Liver (tissue), 3 donors: ENCODE data around the gene FANCL.

Experiments
- ATF3 ChIP-seq: IDR thresholded peaks from 2 replicates; pipeline ENCODE4 v1.6.1; 2016; ENCODE audit warnings: antibody characterized with exemption
- CTCF ChIP-seq: fragments of 150-350 bp; IDR thresholded peaks from 2 replicates; pipeline ENCODE4 v1.5.1; 2017; ENCODE audit warnings: improper control_type of control experiment, low read depth, low read length; ENCODE audit not compliant: missing input control
- EGR1 ChIP-seq, 2 donors: IDR thresholded peaks; 2 replicates each; pipeline ENCODE4 v1.6.1; 2016 to 2018; ENCODE audit warnings: antibody characterized with exemption in 2 of 2, low read depth in 2 of 2
- GABPA ChIP-seq, 2 donors: IDR thresholded peaks in 1 of 2; conservative IDR thresholded peaks in 1 of 2; 2 replicates each; pipeline ENCODE4 v1.6.1; 2016; ENCODE audit warnings: antibody characterized with exemption in 2 of 2, mild to moderate bottlenecking in 1 of 2, moderate library complexity in 1 of 2
- JUND ChIP-seq, 2 donors: IDR thresholded peaks; 2 replicates each; pipeline ENCODE4 v1.6.1; 2016; ENCODE audit warnings: antibody characterized with exemption in 2 of 2
- MAX ChIP-seq: IDR thresholded peaks from 2 replicates; pipeline ENCODE4 v1.6.1; 2016; ENCODE audit warnings: antibody characterized with exemption
- RAD21 ChIP-seq, 2 donors: IDR thresholded peaks; 2 replicates each; pipeline ENCODE4 v1.6.1; 2016; ENCODE audit warnings: antibody characterized with exemption in 2 of 2, mild to moderate bottlenecking in 2 of 2
- REST ChIP-seq: IDR thresholded peaks from 2 replicates; pipeline ENCODE4 v1.6.1; 2016; ENCODE audit warnings: antibody characterized with exemption, mild to moderate bottlenecking
- RXRA ChIP-seq, 2 donors: IDR thresholded peaks; 2 replicates each; pipeline ENCODE4 v1.6.1; 2017 to 2018; ENCODE audit warnings: antibody characterized with exemption in 2 of 2, mild to moderate bottlenecking in 1 of 2
- YY1 ChIP-seq: IDR thresholded peaks from 2 replicates; pipeline ENCODE4 v1.6.1; 2016; ENCODE audit warnings: antibody characterized with exemption, mild to moderate bottlenecking
- TF ChIP-seq, protein P1 (sequence below): IDR thresholded peaks from 2 replicates; pipeline ENCODE4 v1.6.1; 2016; ENCODE audit warnings: antibody characterized with exemption
- donor health status: healthy.
- donor health status: healthy.

DNA sequence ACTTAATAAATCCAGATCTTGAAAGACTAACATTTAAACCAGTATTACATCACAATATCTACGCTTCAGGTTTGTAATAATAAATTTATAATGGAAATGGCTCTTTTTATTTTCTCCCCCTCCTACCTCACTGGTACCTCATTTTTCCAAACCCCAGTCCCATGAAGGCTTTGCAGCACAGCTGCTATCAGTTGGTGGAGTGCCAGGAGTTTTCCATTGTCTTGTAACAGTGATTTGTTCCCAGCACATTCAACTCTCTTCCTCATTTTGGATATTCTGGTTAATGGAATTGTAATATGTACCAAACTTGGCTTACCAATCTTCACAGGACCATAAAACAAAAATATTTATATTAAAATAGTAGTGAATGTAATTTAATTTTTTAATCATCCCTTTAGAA lies 103.3 kb downstream of the FANCL start:
- TF ChIP-seq YY1 (no peak), CTCF (no peak), RAD21 (IDR thresholded peaks at IDR 0.05) (no peak), EGR1 (IDR thresholded peaks at IDR 0.05; ENCODE audit: low read depth in 2 of 2) (no peak), JUND (IDR thresholded peaks at IDR 0.05) (no peak), ATF3 (no peak), GABPA (IDR thresholded peaks at IDR 0.05 in 1 of 2, conservative IDR thresholded peaks at IDR 0.05 in 1 of 2) (no peak), RXRA (IDR thresholded peaks at IDR 0.05) (no peak), REST (no peak), MAX (no peak)
- TF ChIP-seq, protein P1, sequence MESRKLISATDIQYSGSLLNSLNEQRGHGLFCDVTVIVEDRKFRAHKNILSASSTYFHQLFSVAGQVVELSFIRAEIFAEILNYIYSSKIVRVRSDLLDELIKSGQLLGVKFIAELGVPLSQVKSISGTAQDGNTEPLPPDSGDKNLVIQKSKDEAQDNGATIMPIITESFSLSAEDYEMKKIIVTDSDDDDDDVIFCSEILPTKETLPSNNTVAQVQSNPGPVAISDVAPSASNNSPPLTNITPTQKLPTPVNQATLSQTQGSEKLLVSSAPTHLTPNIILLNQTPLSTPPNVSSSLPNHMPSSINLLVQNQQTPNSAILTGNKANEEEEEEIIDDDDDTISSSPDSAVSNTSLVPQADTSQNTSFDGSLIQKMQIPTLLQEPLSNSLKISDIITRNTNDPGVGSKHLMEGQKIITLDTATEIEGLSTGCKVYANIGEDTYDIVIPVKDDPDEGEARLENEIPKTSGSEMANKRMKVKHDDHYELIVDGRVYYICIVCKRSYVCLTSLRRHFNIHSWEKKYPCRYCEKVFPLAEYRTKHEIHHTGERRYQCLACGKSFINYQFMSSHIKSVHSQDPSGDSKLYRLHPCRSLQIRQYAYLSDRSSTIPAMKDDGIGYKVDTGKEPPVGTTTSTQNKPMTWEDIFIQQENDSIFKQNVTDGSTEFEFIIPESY, result no peak
